Islet precursor cell (in vitro differentiated cells): Measurements from ENCODE around the gene PDCD6IP.
"Not testable (repeated sequence)": the region's sequence is repeated elsewhere in the genome, so short reads cannot be mapped to it uniquely, and the experiment has no call there.

Experiments
- DNase-seq: peaks from one replicate; pipeline ENCODE4 v3.0.0-alpha.2; 2018

Gene PDCD6IP

GRCh38 chr3:33855884-33856546 lies 57.6 kb downstream of the PDCD6IP start:
- peak; percentile 55 for DNase-seq

- not testable (repeated sequence) for DNase-seq
These were observed 59.3 kb downstream of the PDCD6IP start for GRCh38 chr3:33857701-33858100.

GRCh38 chr3:33858131-33858530 lies 59.7 kb downstream of the PDCD6IP start:
- no peak for DNase-seq

- DNase-seq = no peak
These were observed 62.1 kb downstream of the PDCD6IP start for GRCh38 chr3:33860373-33861050.

- DNase-seq = no peak
These were observed 66.7 kb downstream of the PDCD6IP start for GRCh38 chr3:33865133-33865532.

GRCh38 chr3:33868309-33868708 lies 69.9 kb downstream of the PDCD6IP start:
- DNase-seq = no peak

GRCh38 chr3:33869977-33870376 lies 71.5 kb downstream of the PDCD6IP start:
- no peak for DNase-seq

GRCh38 chr3:33874815-33875214 lies 76.4 kb downstream of the PDCD6IP start:
- DNase-seq = no peak

GRCh38 chr3:33875680-33876079 lies 77.2 kb downstream of the PDCD6IP start:
- no peak for DNase-seq

GRCh38 chr3:33877187-33877586 lies 78.8 kb downstream of the PDCD6IP start:
- no peak for DNase-seq

- no peak for DNase-seq
These were observed 81.1 kb downstream of the PDCD6IP start for GRCh38 chr3:33879540-33879939.

- DNase-seq = peak; percentile 58
These were observed 83.0 kb downstream of the PDCD6IP start for GRCh38 chr3:33881156-33882064.

GRCh38 chr3:33882296-33882695 lies 83.9 kb downstream of the PDCD6IP start:
- no peak for DNase-seq

- no peak for DNase-seq
These were observed 85.1 kb downstream of the PDCD6IP start for GRCh38 chr3:33883538-33883950.

- DNase-seq = peak; percentile 70
These were observed 85.6 kb downstream of the PDCD6IP start for GRCh38 chr3:33883951-33884561.

- DNase-seq = no peak
These were observed 86.3 kb downstream of the PDCD6IP start for GRCh38 chr3:33884701-33885100.

GRCh38 chr3:33885496-33885895 lies 87.1 kb downstream of the PDCD6IP start:
- no peak for DNase-seq

GRCh38 chr3:33886015-33886414 lies 87.6 kb downstream of the PDCD6IP start:
- DNase-seq = no peak

- DNase-seq = no peak
These were observed 89.0 kb downstream of the PDCD6IP start for GRCh38 chr3:33887478-33887877.

- no peak for DNase-seq
These were observed 91.1 kb downstream of the PDCD6IP start for GRCh38 chr3:33889394-33890039.

GRCh38 chr3:33892655-33893054 lies 94.2 kb downstream of the PDCD6IP start:
- no peak for DNase-seq

GRCh38 chr3:33895658-33896057 lies 97.2 kb downstream of the PDCD6IP start:
- DNase-seq = no peak

- no peak for DNase-seq
These were observed 98.9 kb downstream of the PDCD6IP start for GRCh38 chr3:33897306-33897705.
